Colonic mucosa (tissue), 4 donors: ENCODE results near the gene NUDT8. TPM values are rescaled to one million over a fixed set of nuclear protein-coding genes. Genes with fewer than 3 reads are reported as not detected.

Experiments
- DNase-seq: peaks from one replicate; pipeline ENCODE4 v3.0.0-alpha.2; 2020
- H3K27ac ChIP-seq: fragments of 200-600 bp; one replicate; pipeline ENCODE4 v1.8.0; 2021
- H3K27me3 ChIP-seq: fragments of 200-600 bp; one replicate; pipeline ENCODE4 v1.8.0; 2021
- H3K36me3 ChIP-seq: fragments of 200-600 bp; one replicate; pipeline ENCODE4 v1.8.0; 2021
- H3K4me1 ChIP-seq: fragments of 200-600 bp; one replicate; pipeline ENCODE4 v1.8.0; 2021; ENCODE audit warnings: mild to moderate bottlenecking
- H3K4me3 ChIP-seq: fragments of 200-600 bp; one replicate; pipeline ENCODE4 v1.8.0; 2021
- H3K9ac ChIP-seq, 2 donors: one replicate each; pipeline ENCODE4 v1.7.0; 2013; ENCODE audit warnings: control low read depth in 2 of 2, low read depth in 2 of 2, low read length in 2 of 2
- H3K9me3 ChIP-seq: fragments of 200-600 bp; one replicate; pipeline ENCODE4 v1.8.0; 2021
- CTCF ChIP-seq: fragments of 200-600 bp; IDR thresholded peaks from one replicate; pipeline ENCODE4 v1.8.0; 2022; ENCODE audit warnings: antibody characterized with exemption, mild to moderate bottlenecking
- intact Hi-C: fragments of 100-400 bp; cut with DNase I; formaldehyde crosslinking; loops from one replicate; pipeline ENCODE4 v1.14.1; 2022
- total RNA-seq, 2 donors: library from RNA; stranded (reverse); fragmentation: NEBNext Ultra II Directional in 1 of 2; extraction: Animal tissue kit (Norgen Biotek cat#: 25700) in 1 of 2; gene quantifications; one replicate each; pipeline ENCODE4 v1.2.1, GENCODE V29; 2021
- donor health status: healthy.
- donor health status: DM: no; HTN: no; CAD: no.
- donor health status: DM: no; HTN: no; CAD: no.

The NUDT8 gene
- total RNA-seq, 2 donors from 2014 or later = 35.1 to 52.5 TPM

GRCh38 chr11:67581469-67581868 is 48.3 kb downstream of the NUDT8 start:
- intact Hi-C loops = no loop called here
- Histone ChIP-seq H3K27ac (no peak overlapping the region), H3K4me3 (no peak overlapping the region), H3K36me3 (no peaks in the 10 kb centered on the region), H3K9ac (no peak overlapping the region), H3K27me3 (no peaks in the 10 kb centered on the region), H3K4me1 (no peaks in the 10 kb centered on the region), H3K9me3 (no peaks in the 10 kb centered on the region)
- peak; percentile 73 for DNase-seq
- TF ChIP-seq CTCF = no peak

- intact Hi-C loops = no loop called here
- DNase-seq = no peak
- Histone ChIP-seq H3K27ac (no peak overlapping the region), H3K4me1 (no peaks in the 10 kb centered on the region), H3K4me3 (no peak overlapping the region), H3K36me3 (no peaks in the 10 kb centered on the region), H3K27me3 (no peaks in the 10 kb centered on the region), H3K9ac (no peak overlapping the region), H3K9me3 (no peaks in the 10 kb centered on the region)
- no peak for TF ChIP-seq CTCF
Measured at GRCh38 chr11:67577951-67578350, 51.8 kb downstream of the NUDT8 start.

Other genes with a start within 250 kb of the NUDT8 start
- 10 to 100 TPM; 21.8 to 35.1 TPM for gene RAD9A, start 238.0 kb downstream of the NUDT8 start, total RNA-seq
- gene PPP1CA, start 228.1 kb downstream of the NUDT8 start, total RNA-seq = 100 to 1,000 TPM; 242 to 280 TPM
- gene TBC1D10C, start 225.9 kb downstream of the NUDT8 start, total RNA-seq = 1 to 10 TPM; 3.9 to 5.2 TPM
- under 1 TPM; 0.20 to 0.32 TPM for gene CARNS1, start 214.3 kb downstream of the NUDT8 start, total RNA-seq
- 10 to 100 TPM; 38.3 to 70.4 TPM for gene RPS6KB2, start 201.4 kb downstream of the NUDT8 start, total RNA-seq
- gene PTPRCAP, start 192.3 kb downstream of the NUDT8 start, total RNA-seq = 1 to 10 TPM; 5.5 to 9.6 TPM
- gene CORO1B, start 186.5 kb downstream of the NUDT8 start, total RNA-seq = 100 to 1,000 TPM; 213 to 243 TPM
- not detected for gene GPR152, start 177.2 kb downstream of the NUDT8 start, total RNA-seq
- gene CABP4, start 174.6 kb downstream of the NUDT8 start, total RNA-seq = under 1 TPM; 0.20 to 0.53 TPM
- gene TMEM134, start 160.7 kb downstream of the NUDT8 start, total RNA-seq = 10 to 100 TPM; 50.1 to 59.5 TPM
- gene AIP, start 146.9 kb downstream of the NUDT8 start, total RNA-seq = 10 to 100 TPM; 45.3 to 57.9 TPM
- 10 to 100 TPM; 89.3 to 91.4 TPM for gene PITPNM1, start 124.6 kb downstream of the NUDT8 start, total RNA-seq
- gene CDK2AP2, start 121.8 kb downstream of the NUDT8 start, total RNA-seq = 100 to 1,000 TPM in 1 of 2 donors, 10 to 100 TPM in 1; 91.6 to 142 TPM
- not detected for gene CABP2, start 106.5 kb downstream of the NUDT8 start, total RNA-seq
- gene GSTP1, start 46.1 kb downstream of the NUDT8 start, total RNA-seq = 100 to 1,000 TPM; 543 to 842 TPM
- 100 to 1,000 TPM; 329 to 361 TPM for gene NDUFV1, start 23.0 kb downstream of the NUDT8 start, total RNA-seq
- gene TBX10, start 9.8 kb upstream of the NUDT8 start, total RNA-seq = 10 to 100 TPM in 1 of 2 donors, 1 to 10 TPM in 1; 7.8 to 19.3 TPM
- 10 to 100 TPM; 10.6 to 13.8 TPM for gene ACY3, start 20.8 kb upstream of the NUDT8 start, total RNA-seq
- gene ALDH3B2, start 44.7 kb upstream of the NUDT8 start, total RNA-seq = under 1 TPM; 0.08 to 0.89 TPM